HepG2 (cell line): ENCODE results near the gene FAM83C. TPM values are rescaled to one million over a fixed set of nuclear protein-coding genes. Genes with fewer than 3 reads are reported as not detected.
A peak's percentile ranks its signal among the peaks of the same experiment; 100 is the strongest.

ENCODE experiments used
- CENPBD1 ChIP-seq: sonication (generic); formaldehyde crosslinking; IDR thresholded peaks from 2 replicates; pipeline ENCODE4 v1.8.0; 2022; ENCODE audit warnings: missing genetic modification reagents, low read depth, mild to moderate bottlenecking, borderline replicate concordance
- EP300 ChIP-seq, 3 experiments: sonication (generic) in 1 of 3; formaldehyde crosslinking in 1 of 3; IDR thresholded peaks; 2 replicates each; pipeline versions ENCODE4 v1.5.1 to v1.6.1; 2011 to 2020; ENCODE audit warnings: low read depth in 2 of 3, low read length in 2 of 3, borderline replicate concordance in 1 of 3, improper control_type of control experiment in 1 of 3, mild to moderate bottlenecking in 1 of 3, missing genetic modification reagents in 1 of 3, moderate library complexity in 1 of 3
- TBP ChIP-seq: sonication (generic); formaldehyde crosslinking; IDR thresholded peaks from 2 replicates; pipeline ENCODE4 v1.5.0; 2020; ENCODE audit warnings: missing genetic modification reagents
- TBX2 ChIP-seq: sonication (generic); formaldehyde crosslinking; IDR thresholded peaks from 2 replicates; pipeline ENCODE4 v1.5.0; 2020; ENCODE audit warnings: missing genetic modification reagents, mild to moderate bottlenecking, borderline replicate concordance
- TGIF2 ChIP-seq: IDR thresholded peaks from 2 replicates; pipeline ENCODE4 v1.6.1; 2016; ENCODE audit warnings: control low read depth, missing compliant biosample characterization
- ZBTB49 ChIP-seq: sonication (generic); formaldehyde crosslinking; IDR thresholded peaks from 2 replicates; pipeline ENCODE4 v1.4.0; 2020; ENCODE audit warnings: missing genetic modification reagents, borderline replicate concordance
- ZNF160 ChIP-seq: sonication (generic); formaldehyde crosslinking; IDR thresholded peaks from 2 replicates; pipeline ENCODE4 v1.8.0; 2022; ENCODE audit warnings: mild to moderate bottlenecking, inconsistent platforms, missing genetic modification reagents
- ZNF430 ChIP-seq: sonication (generic); formaldehyde crosslinking; IDR thresholded peaks from 2 replicates; pipeline ENCODE4 v1.9.0; 2021; ENCODE audit warnings: mild to moderate bottlenecking, missing genetic modification reagents
- ZNF451 ChIP-seq: sonication (generic); formaldehyde crosslinking; IDR thresholded peaks from 2 replicates; pipeline ENCODE4 v1.5.0; 2020; ENCODE audit warnings: mild to moderate bottlenecking, missing genetic modification reagents
- ZNF788 ChIP-seq: sonication (generic); formaldehyde crosslinking; IDR thresholded peaks from 2 replicates; pipeline ENCODE4 v1.5.0; 2020; ENCODE audit warnings: mild to moderate bottlenecking, missing genetic modification reagents, borderline replicate concordance
- polyA plus RNA-seq, 8 experiments: library from polyadenylated mRNA; depleted of rRNA in 3 of 8; stranded (reverse) in 7 of 8; unstranded in 1 of 8; fragments of >200 nt; fragmentation: Illumina TruSeq in 4 of 8; extraction: Trizol in 4 of 8; gene quantifications; 2 replicates each; pipeline versions ENCODE4 v1.2.1 to v1.2.3, GENCODE V29; 2011 to 2016; ENCODE audit warnings: low read depth in 4 of 8, missing spikeins in 1 of 8, mixed read lengths in 1 of 8; ENCODE audit not compliant: insufficient read depth in 1 of 8
- total RNA-seq, 5 experiments: library from RNA; depleted of rRNA; stranded (reverse); fragments of >200 nt; fragmentation: Illumina TruSeq; extraction: Trizol; gene quantifications; 2 replicates each; pipeline ENCODE4 v1.2.3, GENCODE V29; 2016; ENCODE audit warnings: low read depth in 1 of 5
- TF ChIP-seq, protein P1 (sequence below): sonication (generic); formaldehyde crosslinking; IDR thresholded peaks from 2 replicates; pipeline ENCODE4 v1.9.0; 2021; ENCODE audit warnings: missing genetic modification reagents, mild to moderate bottlenecking, borderline replicate concordance
- TF ChIP-seq, protein P2 (sequence below): sonication (generic); formaldehyde crosslinking; IDR thresholded peaks from 2 replicates; pipeline ENCODE4 v1.8.1; 2023; ENCODE audit warnings: mild to moderate bottlenecking, moderate library complexity, missing genetic modification reagents
- TF ChIP-seq, protein P3 (sequence below), 2 experiments: sonication (generic) in 1 of 2; formaldehyde crosslinking in 1 of 2; IDR thresholded peaks; 2 replicates each; pipeline versions ENCODE4 v1.4.0 to v1.6.1; 2016 to 2020; ENCODE audit warnings: borderline replicate concordance in 1 of 2, low read depth in 1 of 2, mild to moderate bottlenecking in 1 of 2, missing genetic modification reagents in 1 of 2

Gene FAM83C
- total and polyA plus RNA-seq, 2 of the 13 experiments (the other 11 are each of a cell fraction or from before 2014, with no cell fraction given): 0.04 TPM; not detected in 1

GRCh38 chr20:35303735-35304491, 11.7 kb upstream of the FAM83C start (continued):
- TF ChIP-seq ZNF788 (CRISPR knock-in tag) (peak; percentile 86; the same call in 1 of the 2 replicates), ZNF430 (CRISPR knock-in tag) (0 out of 2 replicates have a peak, but pooled peaks have one; percentile 55), EP300 (IDR thresholded peaks at IDR 0.05; ENCODE audit: low read depth in 2 of 2, low read length in 2 of 2) (0 out of 4 replicates have a peak, but pooled peaks of 1 of the 2 experiments have one; percentile 12), EP300 (CRISPR knock-in tag; IDR thresholded peaks at IDR 0.05; ENCODE audit: borderline replicate concordance) (0 out of 2 replicates have a peak, but pooled peaks have one; percentile 18), CENPBD1 (CRISPR knock-in tag) (no peak), ZNF451 (CRISPR knock-in tag) (peak; percentile 40; the same call in 1 of the 2 replicates), TBX2 (CRISPR knock-in tag) (peak; percentile 43; the same call in 1 of the 2 replicates), ZNF160 (CRISPR knock-in tag) (0 out of 2 replicates have a peak, but pooled peaks have one; percentile 34), TGIF2 (CRISPR knock-in tag) (peak; percentile 44; the same call in 1 of the 2 replicates), TBP (CRISPR knock-in tag) (no peak), ZBTB49 (CRISPR knock-in tag) (0 out of 2 replicates have a peak, but pooled peaks have one; percentile 43)
- TF ChIP-seq, protein P1, sequence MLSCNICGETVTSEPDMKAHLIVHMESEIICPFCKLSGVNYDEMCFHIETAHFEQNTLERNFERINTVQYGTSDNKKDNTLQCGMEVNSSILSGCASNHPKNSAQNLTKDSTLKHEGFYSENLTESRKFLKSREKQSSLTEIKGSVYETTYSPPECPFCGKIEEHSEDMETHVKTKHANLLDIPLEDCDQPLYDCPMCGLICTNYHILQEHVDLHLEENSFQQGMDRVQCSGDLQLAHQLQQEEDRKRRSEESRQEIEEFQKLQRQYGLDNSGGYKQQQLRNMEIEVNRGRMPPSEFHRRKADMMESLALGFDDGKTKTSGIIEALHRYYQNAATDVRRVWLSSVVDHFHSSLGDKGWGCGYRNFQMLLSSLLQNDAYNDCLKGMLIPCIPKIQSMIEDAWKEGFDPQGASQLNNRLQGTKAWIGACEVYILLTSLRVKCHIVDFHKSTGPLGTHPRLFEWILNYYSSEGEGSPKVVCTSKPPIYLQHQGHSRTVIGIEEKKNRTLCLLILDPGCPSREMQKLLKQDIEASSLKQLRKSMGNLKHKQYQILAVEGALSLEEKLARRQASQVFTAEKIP: no peak
- TF ChIP-seq, protein P2, sequence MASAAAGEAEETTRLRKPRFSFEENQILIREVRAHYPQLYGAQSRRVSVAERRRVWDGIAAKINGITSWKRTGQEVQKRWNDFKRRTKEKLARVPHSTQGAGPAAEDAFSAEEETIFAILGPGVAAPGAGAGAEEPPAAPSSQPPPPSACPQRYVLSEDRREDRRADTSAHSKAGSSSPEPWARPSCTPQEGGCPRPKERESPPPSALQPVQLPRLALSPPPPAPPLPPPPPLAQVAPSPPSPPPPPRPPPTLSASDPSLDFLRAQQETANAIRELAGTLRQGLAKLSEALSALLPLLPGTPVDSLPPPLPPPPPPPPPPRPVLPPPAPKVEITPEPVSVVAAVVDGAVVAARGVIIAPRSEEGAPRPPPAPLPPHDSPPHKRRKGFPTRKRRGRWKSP: 0 out of 2 replicates have a peak, but pooled peaks have one; percentile 68
- TF ChIP-seq, protein P3, sequence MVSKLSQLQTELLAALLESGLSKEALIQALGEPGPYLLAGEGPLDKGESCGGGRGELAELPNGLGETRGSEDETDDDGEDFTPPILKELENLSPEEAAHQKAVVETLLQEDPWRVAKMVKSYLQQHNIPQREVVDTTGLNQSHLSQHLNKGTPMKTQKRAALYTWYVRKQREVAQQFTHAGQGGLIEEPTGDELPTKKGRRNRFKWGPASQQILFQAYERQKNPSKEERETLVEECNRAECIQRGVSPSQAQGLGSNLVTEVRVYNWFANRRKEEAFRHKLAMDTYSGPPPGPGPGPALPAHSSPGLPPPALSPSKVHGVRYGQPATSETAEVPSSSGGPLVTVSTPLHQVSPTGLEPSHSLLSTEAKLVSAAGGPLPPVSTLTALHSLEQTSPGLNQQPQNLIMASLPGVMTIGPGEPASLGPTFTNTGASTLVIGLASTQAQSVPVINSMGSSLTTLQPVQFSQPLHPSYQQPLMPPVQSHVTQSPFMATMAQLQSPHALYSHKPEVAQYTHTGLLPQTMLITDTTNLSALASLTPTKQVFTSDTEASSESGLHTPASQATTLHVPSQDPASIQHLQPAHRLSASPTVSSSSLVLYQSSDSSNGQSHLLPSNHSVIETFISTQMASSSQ (IDR thresholded peaks at IDR 0.05; ENCODE audit: low read depth): 0 out of 2 replicates have a peak, but pooled peaks have one; percentile 5
- TF ChIP-seq, protein P3 (CRISPR knock-in tag; IDR thresholded peaks at IDR 0.05; ENCODE audit: borderline replicate concordance): no peak
